NCI-H2196 treated with DMSO at 0.1 percent for 48 hours (cell line): ENCODE measurements around the gene NTN3.

ENCODE experiments used
- DNase-seq: peaks from one replicate; lab custom pipeline; 2025; ENCODE audit not compliant: unreplicated experiment; lab: John Stamatoyannopoulos, UW

The NTN3 gene

DNA sequence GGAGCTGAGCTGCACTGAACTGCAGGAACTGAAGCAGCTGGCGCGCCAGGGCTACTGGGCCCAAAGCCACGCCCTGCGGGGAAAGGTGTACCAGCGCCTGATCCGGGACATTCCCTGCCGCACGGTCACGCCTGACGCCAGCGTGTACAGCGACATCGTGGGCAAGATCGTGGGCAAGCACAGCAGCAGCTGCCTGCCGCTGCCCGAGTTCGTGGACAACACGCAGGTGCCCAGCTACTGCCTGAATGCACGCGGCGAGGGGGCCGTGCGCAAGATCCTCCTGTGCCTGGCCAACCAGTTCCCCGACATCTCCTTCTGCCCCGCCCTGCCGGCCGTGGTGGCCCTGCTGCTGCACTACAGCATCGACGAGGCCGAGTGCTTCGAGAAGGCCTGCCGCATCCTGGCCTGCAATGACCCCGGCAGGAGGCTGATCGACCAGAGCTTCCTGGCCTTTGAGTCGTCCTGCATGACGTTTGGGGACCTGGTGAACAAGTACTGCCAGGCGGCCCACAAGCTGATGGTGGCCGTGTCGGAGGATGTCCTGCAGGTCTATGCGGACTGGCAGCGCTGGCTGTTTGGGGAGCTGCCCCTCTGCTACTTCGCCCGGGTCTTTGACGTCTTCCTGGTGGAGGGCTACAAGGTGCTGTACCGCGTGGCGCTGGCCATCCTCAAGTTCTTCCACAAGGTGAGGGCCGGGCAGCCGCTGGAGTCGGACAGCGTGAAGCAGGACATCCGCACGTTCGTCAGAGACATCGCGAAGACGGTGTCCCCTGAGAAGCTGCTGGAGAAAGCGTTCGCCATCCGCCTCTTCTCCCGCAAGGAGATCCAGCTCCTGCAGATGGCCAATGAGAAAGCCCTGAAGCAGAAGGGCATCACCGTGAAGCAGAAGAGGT is 25.4 kb downstream of the NTN3 start:
- no peak for DNase-seq

DNA sequence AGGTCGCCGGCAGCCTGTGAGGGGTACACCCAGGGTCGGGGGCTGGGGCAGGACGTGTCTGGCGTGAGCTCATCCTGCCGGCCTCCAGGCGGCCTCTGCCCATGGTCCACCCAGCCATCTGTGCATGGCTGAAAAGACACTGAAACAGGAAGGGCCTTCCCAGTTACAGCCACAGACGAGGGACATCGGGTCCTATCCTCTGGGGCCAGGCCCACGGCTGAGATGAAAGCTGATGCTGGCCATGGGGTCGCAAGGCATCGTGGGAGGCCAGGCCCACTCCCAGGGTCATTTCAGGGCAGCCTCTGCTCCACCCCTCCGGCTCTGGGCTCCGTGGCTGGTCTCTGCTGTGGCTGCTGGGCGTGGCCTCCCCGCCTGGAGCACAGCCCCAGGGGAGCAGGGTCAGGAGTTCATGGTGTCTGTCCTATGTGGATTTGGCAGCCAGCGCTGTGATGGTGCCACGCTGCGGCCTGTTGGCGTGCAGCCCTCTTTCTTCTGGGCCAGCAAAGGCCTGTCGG is 26.1 kb downstream of the NTN3 start:
- no peak for DNase-seq

DNA sequence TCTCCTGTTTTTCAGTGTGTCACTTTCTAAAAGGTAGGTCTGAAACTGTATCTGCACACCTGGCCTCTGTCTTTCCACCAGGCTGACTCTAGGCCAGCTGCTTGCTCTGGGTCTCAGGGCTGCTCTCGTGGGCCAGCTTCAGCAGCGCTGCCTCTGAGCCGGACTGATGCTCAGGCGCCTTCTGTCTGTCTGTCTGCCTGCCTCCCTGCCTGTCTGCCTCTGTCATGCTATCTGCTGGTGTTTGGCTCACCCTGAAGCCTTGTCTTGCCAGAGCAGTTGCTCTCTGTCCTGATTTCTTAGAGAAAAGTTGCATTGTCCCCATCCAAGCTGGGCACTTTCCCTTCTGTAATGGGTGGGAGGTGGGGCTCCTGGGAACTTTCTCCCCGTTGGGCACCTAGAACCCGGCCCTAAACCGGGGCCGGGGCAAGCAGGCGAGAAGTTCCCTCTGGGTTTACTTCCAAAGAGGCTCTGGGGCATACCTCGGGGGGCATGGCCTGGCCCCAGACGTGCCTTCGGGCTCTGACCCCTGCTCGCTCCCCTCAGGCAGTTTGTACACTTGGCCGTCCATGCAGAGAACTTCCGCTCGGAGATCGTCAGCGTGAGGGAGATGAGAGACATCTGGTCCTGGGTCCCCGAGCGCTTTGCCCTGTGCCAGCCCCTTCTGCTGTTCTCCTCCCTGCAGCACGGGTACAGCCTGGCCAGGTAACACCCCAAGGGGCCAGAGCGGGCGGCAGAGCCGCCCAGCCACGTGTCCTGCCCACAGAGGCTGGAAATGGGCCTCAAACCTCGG is 26.8 kb downstream of the NTN3 start:
- no peak for DNase-seq

DNA sequence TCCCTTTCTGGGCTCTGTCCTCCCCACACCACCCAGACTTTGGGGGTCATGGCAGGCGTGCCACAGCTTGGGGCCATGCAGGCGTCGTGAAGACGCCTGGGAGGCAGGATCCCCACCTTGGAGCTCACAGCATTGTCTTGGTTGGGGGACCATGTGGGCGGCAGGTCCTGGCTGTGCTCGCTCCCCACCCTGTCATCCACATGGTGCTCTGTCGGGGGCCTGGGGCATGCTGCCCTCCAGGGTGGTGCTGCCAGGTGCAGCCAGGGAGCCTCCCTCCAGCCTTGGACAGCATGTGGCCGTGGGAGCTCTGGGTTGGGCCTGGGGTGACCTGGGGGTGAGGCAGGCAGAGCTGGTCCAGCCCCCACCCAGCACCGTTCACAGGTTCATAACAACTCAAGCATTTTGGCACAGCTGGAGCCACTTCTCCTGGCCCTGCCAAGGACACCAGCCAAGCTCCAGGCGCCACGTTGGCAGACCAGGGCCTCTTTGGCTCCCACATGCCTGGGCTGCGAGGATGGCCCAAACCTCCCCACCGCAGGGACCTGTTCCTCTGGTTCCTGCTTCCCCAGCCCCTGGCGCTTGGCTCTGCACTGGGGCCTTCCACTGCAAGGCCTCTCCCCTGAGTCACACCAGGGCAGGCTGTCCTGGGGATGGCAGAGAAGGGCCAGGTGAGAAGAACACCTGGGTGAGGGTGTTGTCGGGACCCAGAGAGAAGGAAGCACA is 27.6 kb downstream of the NTN3 start:
- DNase-seq, result no peak

DNA sequence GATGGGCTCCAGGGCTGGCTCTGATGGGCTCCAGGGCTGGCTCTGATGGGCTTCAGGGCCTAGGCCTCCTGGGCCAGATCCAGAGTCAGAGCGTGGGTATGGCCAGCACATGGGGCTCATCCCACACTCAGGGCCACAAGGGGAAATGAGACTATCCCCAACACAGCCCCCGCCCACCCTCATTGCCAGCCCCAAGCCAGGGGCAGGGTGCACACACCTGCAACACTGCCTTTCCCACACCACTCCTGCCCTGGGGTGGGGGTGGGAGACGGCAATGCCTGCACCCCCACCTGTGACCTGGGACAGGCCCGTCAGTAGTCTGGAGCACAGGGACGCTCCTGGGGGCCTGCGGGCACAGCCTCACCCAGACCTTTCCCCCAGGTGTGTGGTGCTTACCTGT is 28.4 kb downstream of the NTN3 start:
- no peak for DNase-seq

DNA sequence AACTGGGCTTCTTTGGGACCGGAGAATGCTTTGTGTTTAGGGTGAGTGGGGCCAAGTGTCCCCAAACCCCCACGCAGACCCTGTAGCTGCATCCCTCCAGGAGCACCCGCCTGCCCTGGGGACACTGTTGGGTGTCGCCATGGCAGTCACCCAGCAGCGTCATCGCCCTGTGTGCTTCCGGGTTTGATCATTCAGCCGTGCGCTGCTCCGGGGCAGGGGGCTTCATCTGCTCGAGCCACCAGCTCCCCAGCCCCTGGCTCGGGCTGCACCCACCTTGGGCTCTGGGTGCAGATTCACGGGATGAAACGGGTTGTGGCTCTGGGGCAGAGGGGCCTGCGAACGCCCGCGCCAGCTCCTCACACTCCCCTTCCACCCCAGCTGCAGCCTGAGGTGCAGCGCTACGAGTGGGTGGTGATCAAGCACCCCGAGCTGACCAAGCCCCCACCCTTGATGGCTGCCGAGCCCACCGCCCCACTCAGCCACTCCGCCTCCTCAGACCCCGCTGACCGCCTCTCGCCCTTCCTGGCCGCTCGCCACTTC is 28.9 kb downstream of the NTN3 start:
- DNase-seq, result no peak

DNA sequence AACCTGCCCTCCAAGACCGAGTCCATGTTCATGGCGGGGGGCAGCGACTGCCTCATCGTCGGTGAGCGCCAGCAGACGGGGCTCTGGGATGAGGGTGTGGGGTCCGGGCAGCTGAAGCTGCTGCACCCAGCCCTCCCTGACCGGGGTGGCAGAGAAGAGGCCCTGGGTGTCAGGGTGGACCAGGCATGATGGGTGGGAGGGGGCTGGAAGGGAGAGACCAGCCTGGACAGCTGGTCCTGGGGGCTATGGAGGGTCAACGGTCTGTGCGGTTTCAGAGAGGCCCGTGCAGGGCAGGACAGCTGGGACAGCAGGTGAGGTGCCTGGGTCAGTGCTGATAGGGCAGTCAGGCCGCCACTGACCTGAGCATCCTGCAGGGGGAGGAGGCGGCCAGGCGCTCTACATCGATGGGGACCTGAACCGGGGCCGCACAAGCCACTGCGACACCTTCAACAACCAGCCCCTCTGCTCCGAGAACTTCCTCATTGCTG is 29.4 kb downstream of the NTN3 start:
- no peak for DNase-seq

DNA sequence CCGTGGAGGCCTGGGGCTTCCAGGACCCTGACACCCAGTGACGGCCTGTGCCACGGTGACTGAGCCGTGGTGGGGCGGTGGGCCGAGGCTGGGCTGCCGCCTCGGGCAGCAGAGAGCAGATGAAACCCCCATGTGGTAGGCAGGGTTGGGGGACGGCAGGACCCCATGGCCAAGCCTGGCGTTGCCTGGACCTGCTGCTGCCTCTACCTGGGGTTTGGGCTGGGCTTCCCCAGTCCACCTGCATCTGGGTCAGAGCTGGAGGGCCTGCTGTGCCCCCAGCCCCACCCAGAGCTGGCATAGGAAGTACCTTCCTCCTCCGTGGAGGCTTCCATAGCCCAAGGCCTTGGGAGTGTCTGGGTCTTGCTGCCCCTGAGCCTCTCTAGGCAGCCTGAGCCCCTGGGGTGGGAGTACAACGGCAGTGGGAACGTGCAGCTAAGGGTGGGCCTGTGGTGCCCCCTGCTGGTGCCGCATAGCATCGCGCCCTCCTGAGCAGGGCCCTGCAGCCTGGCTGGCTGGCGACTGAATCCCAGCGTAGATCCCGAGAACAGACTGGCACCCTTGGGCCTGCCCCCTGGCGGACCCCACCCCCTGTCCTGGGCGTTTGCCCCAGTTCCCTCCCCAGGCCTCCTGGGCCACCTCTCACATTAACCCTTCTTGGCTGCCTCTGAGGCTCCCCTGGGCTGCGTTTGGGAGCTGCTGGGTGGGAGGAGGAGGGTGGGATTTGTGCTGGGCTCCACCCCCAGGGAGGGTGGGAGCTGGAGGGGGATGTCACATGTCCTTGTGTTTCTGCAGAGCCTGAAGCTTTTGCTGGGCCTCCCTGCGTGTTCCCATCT is 30.0 kb downstream of the NTN3 start:
- peak; percentile 75 for DNase-seq

DNA sequence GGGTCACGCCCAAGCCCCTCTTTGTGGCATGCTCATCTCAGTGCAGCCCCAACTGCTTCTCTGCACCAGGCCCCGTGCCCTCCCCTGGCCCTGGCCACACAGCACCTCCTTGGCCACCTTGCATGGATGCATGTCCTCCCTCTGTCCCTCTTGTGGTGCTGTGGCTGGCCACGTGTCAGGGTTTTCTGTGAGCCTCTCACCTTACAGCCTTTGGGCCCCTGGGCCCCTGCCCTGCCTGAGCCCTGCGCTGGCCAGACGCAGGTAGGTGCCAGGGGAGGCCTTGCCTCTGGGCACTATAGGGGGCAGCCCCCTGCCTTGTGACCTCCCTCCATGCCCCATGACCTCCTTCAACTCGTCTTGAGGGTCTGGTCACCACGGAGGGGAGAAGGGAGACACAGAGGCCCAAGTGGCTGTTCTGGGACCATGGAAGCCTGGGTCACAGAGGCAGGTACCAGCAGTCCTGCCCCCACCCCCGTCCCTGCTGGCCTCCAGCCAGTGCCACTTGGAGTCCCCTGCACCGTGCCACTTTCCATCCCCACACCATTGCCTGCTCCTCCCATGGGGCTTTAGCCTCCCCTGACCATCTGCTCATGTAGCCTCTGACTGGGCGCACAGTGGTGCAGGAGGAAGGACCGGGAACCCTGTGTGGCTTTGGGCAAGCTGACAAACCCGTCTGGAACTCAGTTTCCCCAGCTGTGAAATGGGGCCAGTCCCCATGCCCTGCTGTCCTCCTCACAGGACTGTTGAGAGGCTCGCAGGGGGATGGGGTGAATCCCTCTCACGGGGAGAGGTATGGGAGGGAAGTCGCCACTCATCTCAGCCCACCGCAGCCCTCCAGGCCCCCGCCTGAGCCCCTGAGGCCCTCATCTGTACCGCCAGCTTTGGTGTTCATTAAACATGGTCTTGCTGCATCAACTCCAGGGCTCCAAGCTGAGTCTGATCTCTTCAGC is 31.1 kb downstream of the NTN3 start:
- no peak for DNase-seq

DNA sequence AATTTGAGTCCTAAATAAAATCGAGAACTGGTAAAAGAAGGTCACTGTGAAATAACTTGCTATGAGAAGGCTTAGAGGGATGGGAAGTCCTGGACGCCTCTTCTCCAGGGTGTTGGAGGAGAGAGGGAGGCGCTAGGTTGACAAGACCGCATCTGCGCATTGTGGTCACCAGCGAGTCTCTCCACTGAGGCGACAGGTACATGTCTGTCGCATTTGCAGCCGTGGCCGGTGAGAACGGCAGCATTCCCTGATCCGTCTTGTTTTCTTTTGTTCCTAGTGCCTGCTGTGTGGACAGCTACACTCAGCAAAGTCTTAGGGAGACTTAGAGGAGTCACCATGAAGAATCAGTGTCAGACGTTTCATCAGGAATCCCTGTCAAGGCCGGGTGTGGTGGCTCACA is 34.6 kb downstream of the NTN3 start:
- no peak for DNase-seq

DNA sequence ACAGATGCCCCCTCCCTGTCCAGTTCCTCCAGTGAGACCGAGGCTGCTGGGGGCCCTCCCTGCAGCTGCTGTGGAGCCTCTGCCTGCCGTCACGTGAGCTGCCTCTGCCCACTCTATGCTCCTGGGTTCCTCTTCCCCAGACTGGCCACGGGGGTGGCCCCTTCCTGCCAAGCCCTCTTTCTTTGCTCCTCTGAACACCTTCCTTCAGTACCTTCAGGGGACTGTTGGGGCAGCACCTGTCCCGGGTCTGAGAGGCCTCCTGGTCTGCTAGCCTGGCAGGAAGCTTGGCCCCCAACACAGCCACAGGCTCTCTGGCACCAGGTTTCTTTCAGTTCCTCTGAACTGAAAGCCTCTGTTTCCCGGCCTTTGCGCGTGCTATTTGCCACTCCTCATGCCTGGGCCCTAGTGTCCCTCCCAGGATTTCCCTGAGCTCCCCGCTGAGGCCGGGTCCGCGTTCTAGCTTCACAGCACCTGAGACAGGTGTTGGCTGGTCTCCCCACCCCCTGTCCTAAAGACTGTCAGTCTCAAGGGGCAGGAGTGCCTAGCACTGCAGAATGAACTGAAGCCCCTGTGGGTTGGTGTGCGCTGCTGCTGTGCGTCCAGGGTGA is 36.1 kb downstream of the NTN3 start:
- no peak for DNase-seq

DNA sequence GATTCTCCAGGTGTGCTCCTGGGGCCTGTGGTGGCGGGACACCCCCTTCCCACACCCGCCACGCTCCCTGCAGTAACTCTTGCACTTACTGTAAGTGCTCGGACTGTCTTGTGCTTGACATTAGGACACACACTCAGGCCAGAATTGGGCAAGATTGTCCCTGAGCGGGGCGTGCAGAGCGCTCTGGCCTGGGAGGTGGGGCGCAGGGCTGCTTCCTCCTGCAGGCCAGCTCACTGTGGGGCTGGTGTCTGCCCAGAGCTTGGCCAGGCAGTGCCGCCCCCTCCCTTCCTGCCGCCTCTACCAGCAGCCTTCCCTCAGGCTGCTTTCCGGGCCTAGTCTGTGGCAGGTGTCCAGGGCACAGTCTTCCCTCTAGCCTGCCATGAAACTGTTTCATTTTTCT is 36.6 kb downstream of the NTN3 start:
- DNase-seq, result no peak

DNA sequence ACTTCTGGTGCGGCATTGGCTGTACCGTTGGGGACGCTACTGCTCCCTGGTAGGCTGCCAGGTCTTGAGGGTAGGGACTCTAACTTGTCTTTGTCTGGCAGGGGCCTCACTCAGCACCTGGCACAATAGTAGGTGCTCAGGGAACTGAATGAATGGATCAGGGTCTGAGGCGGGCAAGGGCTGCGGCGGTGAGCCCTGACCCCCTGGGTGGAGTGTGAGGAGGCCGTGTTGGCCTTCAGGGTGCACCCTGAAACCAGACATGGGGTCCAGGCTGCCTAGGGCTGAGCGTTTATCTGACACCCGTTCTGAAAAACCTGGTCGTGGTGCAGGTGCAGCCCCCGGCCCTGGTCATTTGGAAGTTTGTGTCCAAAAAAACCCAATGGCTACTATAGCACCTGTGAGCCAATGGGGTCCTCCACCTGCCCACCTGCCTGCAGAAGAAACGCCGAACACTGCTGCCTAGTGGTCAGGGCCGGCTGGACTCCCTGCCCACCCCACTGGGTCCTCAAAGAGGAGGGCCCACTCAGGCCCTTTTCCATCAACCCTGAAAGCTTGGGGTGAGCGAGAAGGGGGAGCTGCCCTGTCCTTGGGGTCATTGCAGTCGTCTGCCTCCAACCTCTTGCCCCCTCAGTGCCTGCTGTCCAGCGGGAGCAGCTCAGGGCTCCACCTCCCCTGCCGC is 37.8 kb downstream of the NTN3 start:
- no peak for DNase-seq

DNA sequence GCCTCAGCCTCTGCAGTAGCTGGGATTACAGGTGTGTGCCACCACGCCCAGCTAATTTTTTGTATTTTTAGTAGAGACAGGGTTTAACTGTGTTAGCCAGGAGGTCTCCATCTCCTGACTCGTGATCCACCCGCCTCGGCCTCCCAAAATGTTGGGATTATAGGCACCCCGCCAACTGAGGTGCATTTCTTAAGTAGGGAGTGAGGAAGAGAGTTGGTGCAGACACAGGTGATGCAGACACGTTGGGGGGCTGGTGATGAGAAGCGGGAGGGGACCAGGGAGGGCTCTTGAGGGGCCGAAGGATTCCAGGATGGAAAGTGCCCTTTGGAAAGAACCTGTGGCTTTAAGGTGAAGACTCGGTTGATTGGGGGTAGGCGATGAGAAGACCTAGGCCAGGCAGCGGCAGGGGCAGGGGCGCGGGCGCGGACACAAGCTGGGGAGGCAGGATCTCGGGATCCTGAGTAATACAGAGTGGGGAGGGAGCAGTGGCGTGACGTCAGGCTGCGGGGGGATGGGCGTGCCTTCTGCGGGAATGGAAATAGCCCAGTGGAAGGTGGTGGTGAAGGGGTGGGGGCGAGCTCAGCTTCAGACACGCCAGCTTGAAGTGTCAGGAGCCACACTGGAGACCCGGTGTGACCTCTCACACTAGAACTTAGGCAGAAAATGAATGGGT is 40.2 kb downstream of the NTN3 start:
- DNase-seq, result no peak

DNA sequence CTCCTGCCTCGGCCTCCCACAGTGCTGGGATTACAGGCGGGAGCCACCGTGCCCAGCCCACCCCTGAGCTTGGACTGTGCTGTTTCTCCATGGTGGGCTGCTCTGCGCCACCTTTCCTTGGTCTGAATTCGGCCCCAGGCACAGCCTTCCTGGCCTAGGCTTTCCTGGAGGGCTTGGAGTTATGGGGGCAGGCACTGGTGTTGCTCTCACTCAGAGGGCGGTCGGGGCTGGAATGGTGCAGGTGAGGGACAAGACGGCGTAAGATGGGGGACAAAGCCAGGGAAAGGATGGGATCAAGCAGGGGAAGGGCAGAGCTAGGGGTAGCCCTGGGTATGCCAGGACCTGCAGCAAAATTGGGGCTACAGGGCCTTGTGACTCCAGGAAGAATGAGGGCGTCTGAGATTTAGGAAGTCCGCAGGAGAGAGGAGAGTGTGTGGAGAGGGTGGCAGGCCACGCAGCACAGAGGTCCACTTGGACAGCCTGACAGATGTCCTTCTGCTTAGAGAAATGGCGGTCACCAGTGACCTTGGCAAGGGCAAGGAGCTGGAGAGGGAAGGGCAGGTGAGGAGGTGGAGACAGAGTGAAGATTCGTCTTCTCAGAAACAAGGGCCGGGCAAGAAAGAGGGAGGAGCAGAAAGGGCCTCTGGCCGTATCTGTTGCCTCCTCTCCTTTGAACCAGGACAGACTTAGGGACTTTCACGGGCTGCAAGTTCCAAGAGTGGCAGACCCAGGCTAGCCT is 41.1 kb downstream of the NTN3 start:
- no peak for DNase-seq

DNA sequence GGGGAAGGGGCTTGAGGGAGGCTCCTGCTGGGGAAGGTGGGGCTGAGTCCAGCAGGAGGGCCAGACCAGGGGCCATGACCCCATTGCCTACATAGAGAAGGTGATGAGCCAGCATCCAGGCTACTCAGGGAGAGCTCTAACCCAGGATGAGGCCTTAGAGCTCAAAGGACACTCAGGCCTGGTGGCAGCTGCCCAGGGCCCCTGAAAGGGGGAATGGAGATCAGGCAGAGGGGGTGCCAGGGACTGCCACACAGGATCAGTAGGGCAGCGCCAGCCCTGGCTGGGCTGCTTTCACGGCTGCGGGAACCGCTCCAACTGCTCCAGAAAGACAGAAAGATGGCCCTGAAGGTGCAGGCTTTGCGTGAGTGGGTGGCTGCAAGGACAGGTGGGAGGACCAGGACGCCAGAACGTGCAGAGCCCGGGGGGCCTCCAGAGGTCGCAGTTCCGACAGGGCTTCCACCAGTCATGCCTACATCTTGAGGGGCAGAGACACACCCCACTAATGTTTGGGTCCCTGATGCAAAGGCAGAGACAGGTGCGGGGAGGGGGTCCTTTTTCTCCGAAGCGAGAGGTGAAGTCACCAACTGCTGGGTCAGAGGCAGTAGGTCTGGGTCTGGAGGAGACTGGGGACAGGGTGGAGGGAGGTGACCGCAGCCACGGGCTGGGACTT is 41.8 kb downstream of the NTN3 start:
- DNase-seq, result no peak
